GM19397 (cell line): ENCODE data around the gene MT4.

Source experiments
- ATAC-seq: cut with Tn5 transposase; IDR thresholded peaks from one replicate; pipeline ENCODE4 v1.9.1; 2021; ENCODE audit warnings: mild to moderate bottlenecking, moderate library complexity; ENCODE audit not compliant: unreplicated experiment

The MT4 gene

DNA sequence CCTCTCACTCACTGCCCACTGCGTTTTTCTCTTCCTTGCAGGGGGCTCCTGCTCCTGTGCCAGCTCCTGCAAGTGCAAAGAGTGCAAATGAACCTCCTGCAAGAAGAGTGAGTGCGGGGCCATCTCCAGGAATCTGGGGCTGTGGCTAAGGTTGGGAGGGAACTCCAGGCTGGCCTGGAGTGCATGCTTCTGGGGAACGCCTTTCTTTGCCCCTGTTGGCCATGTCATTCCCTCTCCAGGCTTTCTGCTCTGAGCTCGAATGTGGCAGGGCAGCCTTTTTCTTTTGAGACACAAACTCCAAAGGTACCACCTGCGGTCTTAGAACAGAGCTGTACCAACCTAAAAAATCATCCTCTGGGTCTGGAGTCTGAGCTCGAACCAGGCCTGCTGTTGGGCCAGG lies 53.3 kb downstream of the MT4 start:
- ATAC-seq = no peak
